Umbilical cord (tissue), 2 donors: ENCODE data around the gene OR10H1. TPM values are rescaled to one million over a fixed set of nuclear protein-coding genes. Genes with fewer than 3 reads are reported as not detected.
"Not testable (repeated sequence)": the region's sequence is repeated elsewhere in the genome, so short reads cannot be mapped to it uniquely, and the experiment has no call there.

Experiments used
- DNase-seq: peaks from one replicate; pipeline ENCODE4 v3.0.0-alpha.2; 2015; ENCODE audit warnings: low spot score
- total RNA-seq: library from RNA; depleted of rRNA; stranded (reverse); fragments of >200 nt; gene quantifications from one replicate; pipeline ENCODE4 v1.2.3, GENCODE V29; 2014; ENCODE audit warnings: low replicate concordance; ENCODE audit not compliant: insufficient read depth

Gene OR10H1
- total RNA-seq, 1 donor from 2014 or later: 2.6 TPM

- no peak for DNase-seq
Observed at GRCh38 chr19:15775249-15775648, 40.2 kb downstream of the OR10H1 start.

GRCh38 chr19:15774159-15774558, 41.3 kb downstream of the OR10H1 start:
- not testable (repeated sequence) for DNase-seq

GRCh38 chr19:15769586-15769985, 45.9 kb downstream of the OR10H1 start:
- DNase-seq: no peak

- no peak for DNase-seq
Observed at GRCh38 chr19:15759962-15760565, 55.4 kb downstream of the OR10H1 start.

GRCh38 chr19:15758379-15758778, 57.1 kb downstream of the OR10H1 start:
- no peak for DNase-seq

Other genes starting within 250 kb of the OR10H1 start
- gene CYP4F8, start 200.4 kb downstream of the OR10H1 start, total RNA-seq: 5.3 TPM
- gene CYP4F3, start 174.8 kb downstream of the OR10H1 start, total RNA-seq: 0.96 TPM
- gene CYP4F12, start 142.6 kb downstream of the OR10H1 start, total RNA-seq: 9.6 TPM
- 1.9 TPM for gene OR10H2, start 87.6 kb downstream of the OR10H1 start, total RNA-seq
- not detected for gene OR10H3, start 77.7 kb downstream of the OR10H1 start, total RNA-seq
- gene OR10H5, start 28.0 kb downstream of the OR10H1 start, total RNA-seq: 0.24 TPM
- not detected for gene CYP4F2, start 82.4 kb upstream of the OR10H1 start, total RNA-seq
- 0.24 TPM for gene CYP4F11, start 118.9 kb upstream of the OR10H1 start, total RNA-seq
- gene OR10H4, start 133.3 kb upstream of the OR10H1 start, total RNA-seq: 0.96 TPM